ENCODE results near the gene TSPAN18.

Gene TSPAN18

GRCh38 chr11:44885065-44885810 lies 158.5 kb downstream of the TSPAN18 start:
- Histone ChIP-seq H3K4me1 (ENCODE audit: control insufficient read depth, insufficient read depth, low read length) (no peaks in the 10 kb centered on the region), H3K27ac (ENCODE audit: extremely low read depth, low read depth, low read length) (no peak overlapping the region), H3K9me3 (ENCODE audit: control insufficient read depth, insufficient read depth, low read depth, low read length) (no peaks in the 10 kb centered on the region), H3K36me3 (ENCODE audit: control insufficient read depth in 2 of 2, insufficient read depth in 1 of 2, low read length in 2 of 2) (no peaks in the 10 kb centered on the region), H3K4me3 (ENCODE audit: low read depth, low read length) (no peak overlapping the region)
- ChIA-PET CTCF (interaction anchor here (0.6 to 1.5 kb wide), 5 partner anchors 9 to 264 kb away, joined by 3 to 6 read pairs (median 3); no protein-coding TSS in a partner anchor), POLR2A (interaction anchor here (0.6 to 1.8 kb wide), 2 partner anchors 23 to 239 kb away, joined by 5 to 7 read pairs; no protein-coding TSS in a partner anchor)
- TF ChIP-seq ZNF626 (tag by site-specific recombination; IDR thresholded peaks at IDR 0.05) (no peak), SP2 (tag by site-specific recombination; IDR thresholded peaks at IDR 0.05) (no peak), KLF10 (tag by site-specific recombination; IDR thresholded peaks at IDR 0.05) (no peak), ZNF792 (tag by site-specific recombination; IDR thresholded peaks at IDR 0.05) (no peak), ZBTB21 (tag by site-specific recombination; IDR thresholded peaks at IDR 0.05) (no peak), ZNF366 (tag by site-specific recombination; conservative IDR thresholded peaks at IDR 0.05) (no peak), ZNF518A (tag by site-specific recombination; conservative IDR thresholded peaks at IDR 0.05; ENCODE audit: low read depth) (no peak)
- TF ChIP-seq, protein P1, sequence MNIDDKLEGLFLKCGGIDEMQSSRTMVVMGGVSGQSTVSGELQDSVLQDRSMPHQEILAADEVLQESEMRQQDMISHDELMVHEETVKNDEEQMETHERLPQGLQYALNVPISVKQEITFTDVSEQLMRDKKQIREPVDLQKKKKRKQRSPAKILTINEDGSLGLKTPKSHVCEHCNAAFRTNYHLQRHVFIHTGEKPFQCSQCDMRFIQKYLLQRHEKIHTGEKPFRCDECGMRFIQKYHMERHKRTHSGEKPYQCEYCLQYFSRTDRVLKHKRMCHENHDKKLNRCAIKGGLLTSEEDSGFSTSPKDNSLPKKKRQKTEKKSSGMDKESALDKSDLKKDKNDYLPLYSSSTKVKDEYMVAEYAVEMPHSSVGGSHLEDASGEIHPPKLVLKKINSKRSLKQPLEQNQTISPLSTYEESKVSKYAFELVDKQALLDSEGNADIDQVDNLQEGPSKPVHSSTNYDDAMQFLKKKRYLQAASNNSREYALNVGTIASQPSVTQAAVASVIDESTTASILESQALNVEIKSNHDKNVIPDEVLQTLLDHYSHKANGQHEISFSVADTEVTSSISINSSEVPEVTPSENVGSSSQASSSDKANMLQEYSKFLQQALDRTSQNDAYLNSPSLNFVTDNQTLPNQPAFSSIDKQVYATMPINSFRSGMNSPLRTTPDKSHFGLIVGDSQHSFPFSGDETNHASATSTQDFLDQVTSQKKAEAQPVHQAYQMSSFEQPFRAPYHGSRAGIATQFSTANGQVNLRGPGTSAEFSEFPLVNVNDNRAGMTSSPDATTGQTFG (tag by site-specific recombination; IDR thresholded peaks at IDR 0.05; ENCODE audit: borderline replicate concordance): no peak
- TF ChIP-seq, protein P2, sequence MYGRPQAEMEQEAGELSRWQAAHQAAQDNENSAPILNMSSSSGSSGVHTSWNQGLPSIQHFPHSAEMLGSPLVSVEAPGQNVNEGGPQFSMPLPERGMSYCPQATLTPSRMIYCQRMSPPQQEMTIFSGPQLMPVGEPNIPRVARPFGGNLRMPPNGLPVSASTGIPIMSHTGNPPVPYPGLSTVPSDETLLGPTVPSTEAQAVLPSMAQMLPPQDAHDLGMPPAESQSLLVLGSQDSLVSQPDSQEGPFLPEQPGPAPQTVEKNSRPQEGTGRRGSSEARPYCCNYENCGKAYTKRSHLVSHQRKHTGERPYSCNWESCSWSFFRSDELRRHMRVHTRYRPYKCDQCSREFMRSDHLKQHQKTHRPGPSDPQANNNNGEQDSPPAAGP (tag by site-specific recombination; IDR thresholded peaks at IDR 0.05): no peak
- TF ChIP-seq, protein P3, sequence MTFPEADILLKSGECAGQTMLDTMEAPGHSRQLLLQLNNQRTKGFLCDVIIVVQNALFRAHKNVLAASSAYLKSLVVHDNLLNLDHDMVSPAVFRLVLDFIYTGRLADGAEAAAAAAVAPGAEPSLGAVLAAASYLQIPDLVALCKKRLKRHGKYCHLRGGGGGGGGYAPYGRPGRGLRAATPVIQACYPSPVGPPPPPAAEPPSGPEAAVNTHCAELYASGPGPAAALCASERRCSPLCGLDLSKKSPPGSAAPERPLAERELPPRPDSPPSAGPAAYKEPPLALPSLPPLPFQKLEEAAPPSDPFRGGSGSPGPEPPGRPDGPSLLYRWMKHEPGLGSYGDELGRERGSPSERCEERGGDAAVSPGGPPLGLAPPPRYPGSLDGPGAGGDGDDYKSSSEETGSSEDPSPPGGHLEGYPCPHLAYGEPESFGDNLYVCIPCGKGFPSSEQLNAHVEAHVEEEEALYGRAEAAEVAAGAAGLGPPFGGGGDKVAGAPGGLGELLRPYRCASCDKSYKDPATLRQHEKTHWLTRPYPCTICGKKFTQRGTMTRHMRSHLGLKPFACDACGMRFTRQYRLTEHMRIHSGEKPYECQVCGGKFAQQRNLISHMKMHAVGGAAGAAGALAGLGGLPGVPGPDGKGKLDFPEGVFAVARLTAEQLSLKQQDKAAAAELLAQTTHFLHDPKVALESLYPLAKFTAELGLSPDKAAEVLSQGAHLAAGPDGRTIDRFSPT (tag by site-specific recombination; IDR thresholded peaks at IDR 0.05): no peak
